MM.1S (cell line): ENCODE results near the gene TTLL5.

ENCODE experiments used
- DNase-seq: peaks from one replicate; pipeline ENCODE4 v3.0.0-alpha.2; 2015
- H2AFZ ChIP-seq: fragments of 300-600 bp; sonication (generic); 2 replicates; pipeline ENCODE4 v1.6.0; 2016; ENCODE audit warnings: antibody characterized with exemption, low read length
- H3F3A ChIP-seq: fragments of 300-600 bp; sonication (generic); 2 replicates; pipeline ENCODE4 v1.6.1; 2016; ENCODE audit warnings: mild to moderate bottlenecking, antibody characterized with exemption, low read length, moderate library complexity, mixed read lengths; ENCODE audit not compliant: insufficient read depth
- H3K27ac ChIP-seq: fragments of 300-600 bp; sonication (generic); 2 replicates; pipeline ENCODE4 v1.5.1; 2016; ENCODE audit warnings: mild to moderate bottlenecking, low read length
- H3K27me3 ChIP-seq: fragments of 300-600 bp; sonication (generic); replicated peaks from 2 replicates; pipeline ENCODE4 v1.6.0; 2016; ENCODE audit warnings: low read length; ENCODE audit not compliant: insufficient read depth
- H3K36me3 ChIP-seq: fragments of 300-600 bp; sonication (generic); replicated peaks from 2 replicates; pipeline ENCODE4 v1.6.1; 2016; ENCODE audit warnings: mild to moderate bottlenecking, low read length, mixed read lengths; ENCODE audit not compliant: insufficient read depth
- H3K4me1 ChIP-seq: fragments of 300-600 bp; sonication (generic); 2 replicates; pipeline ENCODE4 v1.6.1; 2016; ENCODE audit warnings: low read length, mixed read lengths
- H3K4me2 ChIP-seq: fragments of 300-600 bp; sonication (generic); 2 replicates; pipeline ENCODE4 v1.6.0; 2016; ENCODE audit warnings: low read depth, low read length
- H3K4me3 ChIP-seq: fragments of 300-600 bp; sonication (generic); 2 replicates; pipeline ENCODE4 v1.5.1; 2016; ENCODE audit warnings: low read length, mixed read lengths
- H3K79me2 ChIP-seq: fragments of 300-600 bp; sonication (generic); 2 replicates; pipeline ENCODE4 v1.6.1; 2016; ENCODE audit warnings: mixed run types, low read length, mixed read lengths
- H3K9ac ChIP-seq: fragments of 300-600 bp; sonication (generic); 2 replicates; pipeline ENCODE4 v1.6.1; 2016; ENCODE audit warnings: low read length, mixed read lengths
- H3K9me2 ChIP-seq: fragments of 300-600 bp; sonication (generic); replicated peaks from 2 replicates; pipeline ENCODE4 v1.6.1; 2016; ENCODE audit warnings: mild to moderate bottlenecking, low read length, mixed read lengths; ENCODE audit not compliant: insufficient read depth
- H3K9me3 ChIP-seq: fragments of 300-600 bp; sonication (generic); replicated peaks from 2 replicates; pipeline ENCODE4 v1.6.1; 2016; ENCODE audit warnings: mild to moderate bottlenecking, low read length, mixed read lengths; ENCODE audit not compliant: insufficient read depth
- H4K20me1 ChIP-seq: fragments of 300-600 bp; sonication (generic); 2 replicates; pipeline ENCODE4 v1.6.1; 2016; ENCODE audit warnings: mild to moderate bottlenecking, low read length, moderate library complexity, mixed read lengths; ENCODE audit not compliant: insufficient read depth
- EZH2 ChIP-seq: fragments of 300-600 bp; sonication (generic); optimal IDR thresholded peaks from 2 replicates; pipeline ENCODE3; 2017; ENCODE audit warnings: low read depth, mild to moderate bottlenecking, antibody characterized with exemption, low read length, mixed read lengths
- EZH2phosphoT487 ChIP-seq: fragments of 300-600 bp; sonication (generic); IDR thresholded peaks from 2 replicates; pipeline ENCODE4 v1.6.1; 2018; ENCODE audit warnings: antibody characterized with exemption, low read length
- TF ChIP-seq, protein P1 (sequence below): fragments of 300-600 bp; sonication (generic); IDR thresholded peaks from 2 replicates; pipeline ENCODE4 v1.5.1; 2016; ENCODE audit warnings: antibody characterized with exemption, low read length, mixed read lengths

The TTLL5 gene

DNA sequence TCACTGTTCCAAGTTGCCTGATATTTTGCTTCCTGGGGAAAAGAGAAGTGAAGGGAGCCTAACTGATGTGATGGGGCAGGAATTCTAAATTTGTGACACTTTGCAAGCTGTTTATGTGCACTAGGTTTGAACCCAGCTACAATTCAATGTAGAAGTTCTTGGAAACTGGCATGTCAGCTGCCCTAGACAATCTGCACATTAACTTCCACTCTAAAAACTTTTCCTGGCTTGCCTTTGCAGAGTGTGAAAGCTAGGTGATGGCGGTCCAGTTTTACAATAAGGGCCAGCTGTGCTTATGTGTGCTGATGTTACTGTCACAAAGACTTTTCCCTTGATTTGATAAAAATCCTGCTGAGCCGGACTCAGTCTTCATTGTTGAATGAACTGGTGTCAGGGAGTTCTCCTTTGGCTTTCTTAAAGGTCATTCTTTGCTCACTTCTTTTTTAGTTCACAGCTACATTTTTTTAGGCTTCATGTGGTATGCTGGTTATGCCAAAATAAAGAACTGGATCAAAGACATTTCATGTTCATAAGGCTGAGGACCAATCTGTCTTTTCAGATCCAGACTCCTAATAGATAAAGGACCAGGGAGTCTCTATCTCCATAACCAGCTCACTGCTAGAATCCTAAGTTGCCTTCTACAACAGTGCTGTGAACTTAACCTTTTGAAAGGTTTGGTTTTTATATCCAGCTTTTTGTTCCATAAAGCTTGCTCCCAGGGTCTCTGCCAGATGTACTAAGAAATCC, 187.3 kb downstream of the TTLL5 start:
- no peak overlapping the region for H3K4me2 ChIP-seq
- H4K20me1 ChIP-seq: no peaks in the 10 kb centered on the region
- no peaks in the 10 kb centered on the region for H3K36me3 ChIP-seq
- TF ChIP-seq EZH2: no peak
- TF ChIP-seq, protein P1, sequence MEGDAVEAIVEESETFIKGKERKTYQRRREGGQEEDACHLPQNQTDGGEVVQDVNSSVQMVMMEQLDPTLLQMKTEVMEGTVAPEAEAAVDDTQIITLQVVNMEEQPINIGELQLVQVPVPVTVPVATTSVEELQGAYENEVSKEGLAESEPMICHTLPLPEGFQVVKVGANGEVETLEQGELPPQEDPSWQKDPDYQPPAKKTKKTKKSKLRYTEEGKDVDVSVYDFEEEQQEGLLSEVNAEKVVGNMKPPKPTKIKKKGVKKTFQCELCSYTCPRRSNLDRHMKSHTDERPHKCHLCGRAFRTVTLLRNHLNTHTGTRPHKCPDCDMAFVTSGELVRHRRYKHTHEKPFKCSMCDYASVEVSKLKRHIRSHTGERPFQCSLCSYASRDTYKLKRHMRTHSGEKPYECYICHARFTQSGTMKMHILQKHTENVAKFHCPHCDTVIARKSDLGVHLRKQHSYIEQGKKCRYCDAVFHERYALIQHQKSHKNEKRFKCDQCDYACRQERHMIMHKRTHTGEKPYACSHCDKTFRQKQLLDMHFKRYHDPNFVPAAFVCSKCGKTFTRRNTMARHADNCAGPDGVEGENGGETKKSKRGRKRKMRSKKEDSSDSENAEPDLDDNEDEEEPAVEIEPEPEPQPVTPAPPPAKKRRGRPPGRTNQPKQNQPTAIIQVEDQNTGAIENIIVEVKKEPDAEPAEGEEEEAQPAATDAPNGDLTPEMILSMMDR: no peak
- TF ChIP-seq EZH2phosphoT487: no peak
- no peak overlapping the region for H3K27ac ChIP-seq
- H3K9me3 ChIP-seq: no peaks in the 10 kb centered on the region
- H3K79me2 ChIP-seq: no peaks in the 10 kb centered on the region
- no peak overlapping the region for H2AFZ ChIP-seq
- no peak for DNase-seq
- H3K9ac ChIP-seq: no peak overlapping the region
- H3K27me3 ChIP-seq: no peaks in the 10 kb centered on the region
- no peak overlapping the region for H3K4me3 ChIP-seq
- H3F3A ChIP-seq: no peaks in the 10 kb centered on the region
- H3K4me1 ChIP-seq: no peaks in the 10 kb centered on the region
- H3K9me2 ChIP-seq: no peaks in the 10 kb centered on the region

GRCh38 chr14:75849300-75849895, 188.4 kb downstream of the TTLL5 start:
- no peaks in the 10 kb centered on the region for H3K27me3 ChIP-seq
- no peaks in the 10 kb centered on the region for H4K20me1 ChIP-seq

GRCh38 chr14:75851574-75851866, 190.5 kb downstream of the TTLL5 start:
- DNase-seq: no peak
- H3K27me3 ChIP-seq: no peaks in the 10 kb centered on the region
- no peaks in the 10 kb centered on the region for H4K20me1 ChIP-seq
- H3K27ac ChIP-seq: no peak overlapping the region
- H3K9me2 ChIP-seq: no peaks in the 10 kb centered on the region
- H3K4me1 ChIP-seq: no peaks in the 10 kb centered on the region
- H3K4me2 ChIP-seq: no peak overlapping the region
- no peaks in the 10 kb centered on the region for H3F3A ChIP-seq
- no peaks in the 10 kb centered on the region for H3K9me3 ChIP-seq
- no peak for TF ChIP-seq EZH2phosphoT487
- TF ChIP-seq EZH2: no peak
- TF ChIP-seq, protein P1: no peak
- H2AFZ ChIP-seq: no peak overlapping the region
- no peak overlapping the region for H3K4me3 ChIP-seq
- H3K36me3 ChIP-seq: no peaks in the 10 kb centered on the region
- H3K9ac ChIP-seq: no peak overlapping the region
- H3K79me2 ChIP-seq: no peaks in the 10 kb centered on the region

More at GRCh38 chr14:75849300-75849895, 188.4 kb downstream of the TTLL5 start:
- no peak overlapping the region for H3K4me3 ChIP-seq
- no peaks in the 10 kb centered on the region for H3K9me3 ChIP-seq
- H3K79me2 ChIP-seq: no peaks in the 10 kb centered on the region
- H3K4me2 ChIP-seq: no peak overlapping the region
- H3K27ac ChIP-seq: no peak overlapping the region
- DNase-seq: no peak
- H3K36me3 ChIP-seq: no peaks in the 10 kb centered on the region
- no peaks in the 10 kb centered on the region for H3K9me2 ChIP-seq
- no peaks in the 10 kb centered on the region for H3F3A ChIP-seq
- TF ChIP-seq, protein P1: no peak
- no peaks in the 10 kb centered on the region for H3K4me1 ChIP-seq
- no peak overlapping the region for H2AFZ ChIP-seq
- no peak overlapping the region for H3K9ac ChIP-seq
